HG03175 (cell line): ENCODE measurements around the gene NDUFAF2.
"Not testable (repeated sequence)": the region's sequence is repeated elsewhere in the genome, so short reads cannot be mapped to it uniquely, and the experiment has no call there.

Experiments used
- ATAC-seq: cut with Tn5 transposase; IDR thresholded peaks from one replicate; pipeline ENCODE4 v1.9.1; 2021; ENCODE audit warnings: mild to moderate bottlenecking, moderate library complexity; ENCODE audit not compliant: unreplicated experiment

NDUFAF2 gene

GRCh38 chr5:60944904-60945812, at the start of gene NDUFAF2, which contains the start of gene ERCC8:
Gene NDUFAF2, plus strand, starts transcription at chr5:60945205. Its CDS starts 51 bp downstream, at chr5:60945256.
Gene ERCC8, minus strand, starts transcription at chr5:60945070. Its CDS starts 62 bp downstream, at chr5:60945008.
- peak; percentile 99 for ATAC-seq

DNA sequence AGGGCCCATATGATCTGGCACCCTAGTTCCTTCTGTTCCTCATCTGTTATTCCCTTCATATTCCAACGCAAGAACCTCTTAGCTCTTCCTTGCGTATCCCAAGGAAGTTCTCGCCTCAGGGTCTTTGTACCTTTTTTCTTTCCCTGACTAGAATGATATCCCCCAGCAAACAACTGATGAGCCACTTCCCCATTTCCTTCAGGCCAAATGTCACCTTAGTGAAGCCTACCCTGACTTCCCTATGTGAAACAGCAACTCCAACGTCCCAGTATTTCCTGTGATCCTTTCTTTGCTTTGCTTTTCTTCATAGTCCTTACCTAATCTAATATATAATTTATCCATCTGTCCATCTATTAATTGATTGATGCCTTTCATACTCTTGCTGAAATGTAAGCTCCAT, 48.0 kb upstream of the NDUFAF2 start:
- no peak for ATAC-seq

DNA sequence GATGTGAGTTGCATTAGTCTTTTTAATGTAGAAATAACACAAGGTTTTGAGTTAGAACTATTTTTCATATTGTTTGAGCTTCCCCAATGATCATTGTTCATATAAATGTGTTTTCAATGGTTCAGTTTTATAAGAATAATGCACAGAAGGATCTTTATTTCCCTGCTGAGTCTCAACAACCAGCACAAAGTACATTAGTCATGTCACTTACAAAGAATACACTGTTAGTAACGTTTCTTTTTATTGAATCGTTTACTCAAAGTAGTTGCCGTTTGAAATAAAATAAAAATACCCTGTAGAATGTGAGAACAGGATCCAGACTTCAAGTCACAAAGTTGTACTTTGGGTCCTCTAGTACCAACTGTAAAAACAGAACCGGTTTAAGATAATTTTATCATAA, 41.6 kb upstream of the NDUFAF2 start:
- no peak for ATAC-seq

DNA sequence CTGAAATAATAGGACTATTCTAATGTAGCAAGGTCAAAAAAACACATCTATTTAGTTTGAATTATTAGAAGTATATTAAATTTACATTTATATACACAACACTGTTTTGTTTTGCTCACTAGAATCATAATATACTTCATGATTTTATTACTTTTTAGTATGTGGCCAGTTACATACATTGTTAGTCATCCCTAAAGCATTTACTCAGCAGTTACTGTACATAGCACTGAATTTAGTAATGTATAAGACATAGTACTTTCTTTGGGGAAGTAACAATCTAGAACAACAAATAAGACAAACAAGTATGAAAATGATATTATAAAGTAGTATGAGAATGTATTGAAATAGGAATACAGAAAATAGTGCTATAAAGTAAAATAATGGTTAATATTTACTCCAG, 28.4 kb upstream of the NDUFAF2 start:
- ATAC-seq, result no peak

DNA sequence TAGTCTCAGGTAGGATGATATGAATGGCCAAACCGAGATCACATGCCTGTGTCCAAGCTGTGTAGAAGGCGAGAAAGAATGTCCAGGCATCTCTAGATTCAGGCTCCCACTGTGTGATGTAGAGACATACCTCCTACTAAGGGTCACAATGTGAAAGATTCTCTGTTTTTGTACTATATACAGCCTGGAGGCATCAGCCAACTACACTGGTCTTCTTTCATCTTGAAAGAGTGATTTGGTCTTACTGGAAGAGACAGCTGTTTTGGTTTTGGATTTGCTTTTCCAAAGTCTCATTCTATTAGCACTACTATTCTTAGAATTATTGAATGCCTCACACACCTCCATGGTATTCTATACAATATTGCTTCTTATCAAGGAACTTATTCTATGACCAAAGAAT, 26.5 kb upstream of the NDUFAF2 start:
- ATAC-seq, result no peak

- ATAC-seq, result no peak
These were observed 17.6 kb upstream of the NDUFAF2 start for GRCh38 chr5:60927450-60927849.

GRCh38 chr5:60929024-60929423, 16.0 kb upstream of the NDUFAF2 start:
- no peak for ATAC-seq

GRCh38 chr5:60943624-60944023, 1.4 kb upstream of the NDUFAF2 start:
- ATAC-seq, result no peak

DNA sequence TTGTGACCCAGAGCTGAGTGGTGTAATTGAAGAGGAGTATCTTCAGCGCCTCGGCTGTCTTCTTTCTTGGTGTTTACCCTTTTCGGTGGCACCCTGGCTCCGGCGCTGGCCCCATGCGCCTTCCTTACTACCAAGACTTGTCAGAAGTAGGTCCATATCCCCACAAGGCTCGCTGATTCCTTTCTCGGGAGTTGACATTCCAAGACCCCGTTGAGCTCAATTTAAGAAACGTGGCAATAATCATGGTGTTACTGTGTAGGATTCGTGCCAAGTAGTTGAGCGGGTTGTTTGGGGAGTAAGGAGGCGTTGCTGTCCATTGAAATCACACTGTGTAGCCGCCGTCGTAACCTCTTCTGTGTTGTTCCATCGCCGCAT, 795 bp downstream of the NDUFAF2 start:
- ATAC-seq, result peak; percentile 26

DNA sequence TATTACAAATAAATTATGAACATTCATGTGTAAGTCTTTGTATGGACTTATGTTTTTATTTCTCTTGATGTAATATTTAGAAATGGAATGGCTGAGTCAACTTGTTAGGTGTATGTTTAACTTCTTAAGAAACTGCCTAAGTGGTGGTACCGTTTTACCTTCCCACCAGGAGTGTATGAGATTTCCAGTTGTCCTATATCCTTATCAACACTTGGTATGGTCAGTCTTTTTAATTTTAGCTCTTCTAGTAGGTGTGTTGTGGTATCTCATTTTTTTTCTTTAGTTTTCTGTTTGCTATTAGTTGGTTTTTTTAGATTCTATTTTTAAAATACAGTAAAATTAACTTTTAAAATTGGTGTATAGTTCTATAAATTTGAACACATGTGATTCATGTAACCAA, 3.7 kb downstream of the NDUFAF2 start:
- ATAC-seq, result no peak

GRCh38 chr5:60955239-60955638, 10.2 kb downstream of the NDUFAF2 start:
- no peak for ATAC-seq

DNA sequence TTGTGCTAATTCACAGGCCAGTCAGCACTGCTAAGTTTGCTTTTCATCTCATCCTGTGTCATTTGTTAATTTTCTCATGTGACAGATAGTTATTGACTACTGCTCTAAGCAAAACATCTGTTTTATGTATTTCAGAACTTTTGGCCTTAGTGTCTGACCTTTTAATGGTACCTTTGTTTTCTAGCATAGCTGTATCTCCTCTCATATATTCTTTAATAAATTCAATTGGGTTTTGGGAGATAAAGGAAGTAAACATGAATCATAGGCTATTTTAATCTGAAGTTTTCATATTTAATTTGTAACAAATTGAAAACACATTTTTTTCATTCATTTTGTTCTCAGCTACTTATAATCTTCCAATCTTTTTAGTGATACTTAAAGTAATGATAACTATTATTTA, 13.1 kb downstream of the NDUFAF2 start:
- ATAC-seq, result no peak

GRCh38 chr5:60958712-60959111, 13.7 kb downstream of the NDUFAF2 start:
- ATAC-seq, result no peak

GRCh38 chr5:60959156-60959555, 14.2 kb downstream of the NDUFAF2 start:
- ATAC-seq, result no peak

DNA sequence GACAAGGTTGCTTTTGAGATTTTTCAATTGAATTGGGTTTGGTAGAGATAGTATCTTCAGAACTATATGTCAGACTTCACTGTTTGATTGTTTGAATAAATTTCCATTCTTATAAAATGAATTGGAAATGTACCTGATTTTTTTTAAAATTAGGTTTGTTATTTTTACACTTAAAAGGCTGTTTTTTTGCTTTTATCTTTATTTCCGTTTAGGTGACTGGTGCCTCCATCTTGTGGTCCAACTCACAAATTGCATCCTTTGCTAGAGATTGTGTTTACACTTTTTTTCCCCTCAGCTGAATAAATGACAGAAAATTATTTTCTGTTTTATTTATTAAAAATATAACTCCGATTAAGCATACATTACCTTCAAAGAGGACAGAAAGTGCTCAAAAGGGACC, 15.6 kb downstream of the NDUFAF2 start:
- no peak for ATAC-seq

DNA sequence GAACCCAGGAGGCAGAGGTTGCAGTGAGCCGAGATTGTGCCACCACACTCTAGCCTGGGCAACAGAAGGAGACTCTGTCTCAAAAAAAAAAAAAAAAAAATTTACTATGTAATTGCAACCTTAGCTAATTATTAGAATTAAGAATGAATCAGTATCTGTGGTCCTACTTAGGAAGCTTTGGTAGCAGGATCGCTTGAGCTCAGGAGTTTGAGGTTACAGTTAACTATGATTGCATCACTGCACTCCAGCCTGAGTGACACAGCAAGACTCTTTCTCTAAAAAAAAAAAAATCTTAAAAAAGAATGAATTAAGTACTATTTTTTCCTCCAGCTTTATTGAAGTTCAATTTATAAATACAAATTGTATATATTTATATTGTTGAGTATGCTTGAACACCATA, 16.7 kb downstream of the NDUFAF2 start:
- no peak for ATAC-seq

DNA sequence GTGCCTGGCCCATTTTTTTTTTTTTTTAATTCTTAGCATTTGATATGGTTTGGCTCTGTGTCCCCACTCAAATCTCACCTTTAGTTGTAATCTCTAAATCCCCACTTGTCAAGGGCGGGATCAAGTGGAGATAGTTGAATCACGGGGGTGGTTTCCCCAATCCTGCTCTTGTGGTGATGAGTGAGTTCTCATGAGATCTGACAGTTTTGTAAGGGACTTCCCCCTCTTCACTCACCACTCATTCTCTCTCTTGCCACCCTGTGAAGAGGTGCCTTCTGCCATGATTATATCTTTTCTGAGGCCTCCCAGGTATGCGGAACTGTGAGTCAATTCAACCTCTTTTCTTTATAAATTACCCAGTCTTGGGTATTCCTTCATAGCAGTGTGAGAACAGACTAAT, 27.2 kb downstream of the NDUFAF2 start:
- no peak for ATAC-seq

DNA sequence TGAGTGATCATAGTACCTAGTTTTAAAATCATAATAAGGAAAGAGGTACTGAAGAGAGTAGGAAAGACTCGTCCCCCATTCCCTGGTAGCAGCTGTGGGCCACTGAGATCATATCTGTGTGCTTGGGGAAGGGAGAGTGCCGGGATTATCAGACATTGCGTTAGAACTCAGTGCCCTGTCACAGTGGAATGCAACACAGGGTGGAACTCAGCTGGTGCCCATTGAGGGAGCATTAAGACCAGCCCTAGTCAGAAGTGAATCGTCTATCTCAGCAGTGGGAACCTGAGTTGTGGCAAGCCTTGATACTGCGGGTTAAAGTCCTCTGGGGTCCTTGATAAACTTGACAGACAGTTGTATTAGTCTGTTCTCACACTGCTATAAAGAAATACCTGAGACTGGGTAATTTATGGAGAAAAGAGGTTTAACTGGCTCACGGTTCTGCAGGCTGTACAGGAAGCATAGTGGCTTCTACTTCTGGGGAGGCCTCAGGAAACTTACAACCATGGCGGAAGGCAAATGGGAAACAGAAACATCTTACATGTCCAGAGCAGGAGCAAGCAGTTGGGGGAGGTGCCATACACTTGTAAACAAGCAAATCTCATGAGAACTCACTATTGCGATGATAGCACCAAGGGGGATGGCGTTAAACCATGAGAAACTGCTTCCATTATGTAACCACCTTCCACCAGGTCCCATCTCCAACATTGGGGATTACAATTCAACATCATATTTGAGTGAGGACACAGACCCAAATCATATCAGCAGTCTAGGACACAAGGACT, 33.1 kb downstream of the NDUFAF2 start:
- no peak for ATAC-seq

DNA sequence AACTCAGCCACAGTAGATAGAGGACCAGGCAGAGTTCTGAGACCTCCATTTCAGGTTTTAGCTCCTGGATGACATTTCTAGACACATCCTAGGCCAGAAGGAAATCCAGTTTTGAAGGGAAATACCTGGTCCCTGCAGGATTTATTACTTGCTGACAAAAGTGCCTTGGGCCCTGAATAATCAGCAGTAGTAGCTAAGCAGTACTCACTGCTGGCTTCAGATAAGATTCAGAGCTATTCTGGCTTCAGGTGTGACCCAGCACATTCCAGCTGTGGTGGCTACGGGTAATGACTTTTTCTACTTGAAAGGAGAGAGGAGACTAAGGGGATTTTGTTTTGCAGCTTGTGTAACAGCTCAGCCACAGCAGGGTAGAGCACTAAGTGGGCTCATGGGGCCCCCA, 34.0 kb downstream of the NDUFAF2 start:
- no peak for ATAC-seq

- no peak for ATAC-seq
These were observed 35.5 kb downstream of the NDUFAF2 start for GRCh38 chr5:60980511-60980910.

DNA sequence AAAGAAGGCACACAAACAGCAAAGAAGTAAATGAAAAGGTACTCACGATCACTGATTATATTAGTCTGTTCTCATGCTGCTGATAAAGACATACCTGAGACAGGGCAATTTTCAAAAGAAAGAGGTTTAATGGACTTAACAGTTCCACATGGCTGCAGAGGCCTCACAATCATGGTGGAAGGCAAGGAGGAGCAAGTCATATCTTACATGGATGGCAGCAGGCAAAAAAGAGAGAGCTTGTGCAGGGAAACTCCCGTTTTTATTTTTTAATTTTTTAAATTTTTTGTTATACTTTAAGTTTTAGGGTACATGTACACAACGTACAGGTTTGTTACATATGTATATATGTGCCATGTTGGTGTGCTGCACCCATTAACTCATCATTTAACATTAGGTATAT, 37.1 kb downstream of the NDUFAF2 start:
- ATAC-seq, result not testable (repeated sequence)

GRCh38 chr5:60989790-60990189, 44.8 kb downstream of the NDUFAF2 start:
- no peak for ATAC-seq
